Subcutaneous abdominal adipose tissue (tissue), 5 donors: ENCODE measurements around the gene IL7R.

Experiments used
- H3K27ac ChIP-seq: one replicate; pipeline ENCODE4 v1.7.0; 2013; ENCODE audit warnings: low read depth, mild to moderate bottlenecking, inconsistent platforms, low read length, moderate library complexity
- H3K27me3 ChIP-seq, 5 donors: one replicate each; pipeline ENCODE4 v1.7.0; 2013; ENCODE audit warnings: low read length in 5 of 5, inconsistent platforms in 1 of 5; ENCODE audit not compliant: control insufficient read depth in 5 of 5, insufficient read depth in 4 of 5
- H3K36me3 ChIP-seq, 5 donors: one replicate each; pipeline ENCODE4 v1.7.0; 2013; ENCODE audit warnings: low read length in 5 of 5; ENCODE audit not compliant: control insufficient read depth in 5 of 5, insufficient read depth in 5 of 5
- H3K4me1 ChIP-seq, 5 donors: one replicate each; pipeline ENCODE4 v1.7.0; 2013; ENCODE audit warnings: low read length in 5 of 5, mild to moderate bottlenecking in 3 of 5, moderate library complexity in 1 of 5; ENCODE audit not compliant: control insufficient read depth in 5 of 5, insufficient read depth in 5 of 5
- H3K4me3 ChIP-seq, 5 donors: one replicate each; pipeline ENCODE4 v1.7.0; 2013; ENCODE audit warnings: low read length in 5 of 5, low read depth in 1 of 5
- H3K9ac ChIP-seq, 5 donors: one replicate each; pipeline ENCODE4 v1.7.0; 2013; ENCODE audit warnings: low read length in 5 of 5, mild to moderate bottlenecking in 4 of 5, moderate library complexity in 3 of 5
- H3K9me3 ChIP-seq, 5 donors: one replicate each; pipeline ENCODE4 v1.7.0; 2013; ENCODE audit warnings: low read length in 5 of 5; ENCODE audit not compliant: control insufficient read depth in 5 of 5
- donor health status: healthy.
- donor health status: healthy.
- donor health status: healthy.
- donor health status: healthy.
- donor health status: healthy.

IL7R gene

DNA sequence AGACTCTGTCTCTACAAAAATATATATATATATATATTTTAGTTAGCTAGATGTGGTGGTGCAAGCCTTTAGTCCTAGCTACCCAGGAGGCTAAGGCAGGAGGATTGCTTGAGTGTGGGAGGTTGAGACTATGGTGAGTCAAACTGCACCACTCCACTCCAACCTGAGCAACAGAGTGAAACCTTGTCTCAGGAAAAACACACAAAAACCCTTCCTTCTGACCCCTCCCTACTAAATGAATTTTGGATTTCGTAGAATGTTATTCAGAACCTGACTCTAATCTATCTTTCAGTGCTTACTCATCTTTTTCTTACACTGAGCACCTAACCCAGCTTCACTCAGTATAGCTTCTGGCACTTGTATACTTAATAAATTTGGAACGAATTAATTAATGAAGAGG, 35.2 kb upstream of the IL7R start:
- Histone ChIP-seq H3K27me3 (no peaks in the 10 kb centered on the region), H3K9me3 (no peaks in the 10 kb centered on the region), H3K27ac (no peak overlapping the region), H3K9ac (no peak overlapping the region), H3K4me1 (no peaks in the 10 kb centered on the region), H3K36me3 (no peaks in the 10 kb centered on the region), H3K4me3 (no peak overlapping the region)

DNA sequence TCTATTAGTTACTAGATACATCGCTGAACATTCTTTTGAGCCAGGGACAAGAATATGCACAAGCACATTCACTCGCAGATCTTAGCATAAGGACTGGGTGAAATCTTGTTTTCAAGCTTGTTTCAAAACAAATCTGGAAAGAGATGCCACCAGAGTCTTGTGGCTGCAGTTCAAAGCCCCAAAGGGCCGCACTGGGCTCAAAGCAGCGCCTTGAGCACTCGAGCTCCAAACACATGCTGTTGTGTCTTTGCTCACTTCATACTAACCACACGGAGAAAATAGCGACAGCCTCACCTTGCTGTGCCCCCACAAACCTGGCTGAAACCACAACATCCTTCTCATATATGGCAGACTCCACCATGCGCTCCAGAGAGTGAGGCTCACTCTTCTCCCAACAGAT, 34.2 kb upstream of the IL7R start:
- Histone ChIP-seq H3K27me3 (no peaks in the 10 kb centered on the region), H3K9me3 (no peaks in the 10 kb centered on the region), H3K27ac (no peak overlapping the region), H3K36me3 (no peaks in the 10 kb centered on the region), H3K4me3 (no peak overlapping the region), H3K4me1 (no peaks in the 10 kb centered on the region), H3K9ac (no peak overlapping the region)

DNA sequence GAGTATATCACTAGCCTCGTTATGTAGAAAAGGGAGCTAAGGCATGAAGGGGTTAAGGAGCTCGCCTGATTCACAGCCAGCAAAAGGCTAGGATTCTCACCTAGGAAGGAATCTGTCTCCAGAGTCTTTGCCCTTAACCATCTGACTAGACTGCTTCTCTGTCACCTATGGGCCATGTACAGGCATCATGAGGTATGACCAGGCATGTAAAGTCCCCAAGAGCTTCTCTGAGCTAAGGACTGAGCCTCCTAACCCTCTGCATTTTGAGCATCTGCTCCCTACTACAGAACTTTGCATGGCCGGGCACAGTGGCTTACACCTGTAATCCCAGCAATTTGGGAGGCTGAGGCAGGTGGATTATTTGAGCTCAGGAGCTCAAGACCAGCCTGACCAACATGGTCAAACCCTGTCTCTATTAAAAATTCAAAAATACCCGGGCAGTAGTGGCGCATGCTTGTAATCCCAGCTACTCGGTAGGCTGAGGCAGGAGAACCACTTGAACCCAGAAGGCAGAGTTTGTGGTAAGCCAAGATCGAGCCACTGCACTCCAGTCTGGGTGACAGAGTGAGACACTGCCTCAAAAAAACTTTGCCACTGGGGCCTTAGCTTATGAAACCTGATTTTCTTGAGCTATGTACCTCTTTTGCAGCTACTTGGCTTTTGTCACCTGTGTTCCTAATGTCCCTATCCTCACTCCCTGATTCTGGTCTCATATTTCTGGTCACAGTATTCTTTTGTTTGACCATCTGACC, 33.2 kb upstream of the IL7R start:
- Histone ChIP-seq H3K4me3 (no peak overlapping the region), H3K27ac (no peak overlapping the region), H3K36me3 (no peaks in the 10 kb centered on the region), H3K9ac (no peak overlapping the region), H3K9me3 (no peaks in the 10 kb centered on the region), H3K27me3 (no peaks in the 10 kb centered on the region), H3K4me1 (no peaks in the 10 kb centered on the region)

DNA sequence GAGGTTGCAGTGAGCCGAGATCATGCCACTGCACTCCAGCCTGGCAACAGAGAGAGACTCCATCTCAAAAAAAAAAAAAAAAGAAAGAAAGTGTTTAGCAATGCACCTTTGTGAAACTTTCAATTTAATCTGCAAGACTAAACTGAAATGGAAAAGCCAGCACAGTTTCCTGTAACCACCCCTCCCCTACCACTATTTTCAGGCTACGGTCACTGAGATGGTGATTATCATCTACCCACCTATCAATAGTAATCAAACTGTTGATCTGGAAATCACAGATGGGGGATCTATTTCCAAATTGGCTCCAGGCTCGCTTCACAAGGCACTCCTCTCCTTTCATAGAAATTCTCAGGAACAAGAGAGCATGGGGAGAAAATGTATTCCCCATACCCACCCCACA, 30.6 kb upstream of the IL7R start:
- Histone ChIP-seq H3K9ac (no peak overlapping the region), H3K9me3 (no peaks in the 10 kb centered on the region)

DNA sequence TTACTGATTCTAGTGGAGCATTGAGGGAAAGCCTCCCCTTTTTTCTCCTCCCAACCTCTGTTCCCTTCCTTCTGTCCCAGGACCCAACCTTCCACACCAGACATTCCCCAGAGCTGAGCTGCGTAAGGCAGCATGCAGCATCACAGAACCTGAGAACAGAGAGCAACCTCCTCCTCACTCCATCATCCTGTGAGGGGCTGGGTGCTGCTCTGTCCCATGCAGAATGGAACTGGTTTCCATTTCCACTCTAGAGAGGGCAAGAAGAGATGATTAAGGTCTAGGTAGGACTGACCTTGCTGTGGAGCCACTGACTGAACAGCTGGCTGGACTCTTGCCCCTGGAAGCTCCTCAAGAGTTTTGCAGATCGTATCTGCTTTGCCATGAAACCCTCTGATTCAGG, 30.1 kb upstream of the IL7R start:
- Histone ChIP-seq H3K9ac (no peak overlapping the region), H3K4me3 (no peak overlapping the region), H3K9me3 (no peaks in the 10 kb centered on the region), H3K27ac (no peak overlapping the region), H3K27me3 (no peaks in the 10 kb centered on the region), H3K4me1 (no peaks in the 10 kb centered on the region), H3K36me3 (no peaks in the 10 kb centered on the region)

More for the DNA sequence above, 30.6 kb upstream of the IL7R start:
- no peak overlapping the region for H3K27ac ChIP-seq
- H3K27me3 ChIP-seq = no peaks in the 10 kb centered on the region
- H3K4me3 ChIP-seq = no peak overlapping the region
- H3K4me1 ChIP-seq = no peaks in the 10 kb centered on the region
- H3K36me3 ChIP-seq = no peaks in the 10 kb centered on the region

DNA sequence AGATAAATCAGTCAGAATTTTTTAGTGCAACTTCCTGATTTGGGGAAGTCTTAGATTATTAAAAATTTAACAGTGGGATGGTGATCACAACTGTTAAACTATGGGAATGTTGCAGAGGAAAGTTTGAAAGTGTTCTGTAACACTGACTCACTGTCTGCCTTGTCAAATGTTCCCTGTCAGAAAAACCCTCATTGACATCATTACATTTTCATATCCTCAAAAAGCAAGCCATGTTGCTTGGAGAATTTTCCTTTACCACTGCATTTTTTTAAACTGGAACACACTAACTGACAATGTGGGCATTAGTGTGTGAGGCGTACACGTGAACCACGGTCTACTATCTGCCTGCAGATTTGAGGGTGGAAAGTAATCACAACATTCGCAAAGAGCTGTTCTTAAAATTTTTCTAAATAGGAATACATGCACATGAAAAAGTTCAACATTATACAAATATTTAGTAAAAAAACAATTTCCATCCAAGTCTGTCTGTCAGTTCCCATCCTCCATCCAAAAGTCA, 28.6 kb upstream of the IL7R start:
- no peaks in the 10 kb centered on the region for H3K27me3 ChIP-seq
- no peak overlapping the region for H3K27ac ChIP-seq
- H3K4me1 ChIP-seq = no peaks in the 10 kb centered on the region
- no peak overlapping the region for H3K4me3 ChIP-seq
- no peaks in the 10 kb centered on the region for H3K36me3 ChIP-seq
- no peak overlapping the region for H3K9ac ChIP-seq
- no peaks in the 10 kb centered on the region for H3K9me3 ChIP-seq

DNA sequence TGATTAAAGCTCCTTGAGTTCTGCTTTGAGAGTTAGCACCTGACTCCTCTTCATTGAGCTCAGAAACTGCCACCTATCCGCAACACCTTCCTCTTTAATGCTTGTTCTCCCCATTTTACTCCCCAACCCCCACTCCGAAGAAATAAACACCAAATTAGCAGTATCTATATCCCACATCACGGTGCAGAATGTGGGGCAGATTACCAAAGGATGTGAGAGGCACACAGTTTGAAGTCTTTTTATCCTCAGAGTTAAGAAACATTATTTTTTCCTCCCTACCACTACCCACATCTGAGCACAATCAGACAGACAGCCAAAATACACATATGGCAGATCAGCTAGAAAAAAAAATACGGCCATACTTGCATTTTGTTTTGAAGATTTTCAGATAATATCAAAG, 26.1 kb upstream of the IL7R start:
- Histone ChIP-seq H3K9me3 (no peaks in the 10 kb centered on the region), H3K9ac (no peak overlapping the region), H3K36me3 (no peaks in the 10 kb centered on the region), H3K27ac (no peak overlapping the region), H3K4me1 (no peaks in the 10 kb centered on the region), H3K4me3 (no peak overlapping the region), H3K27me3 (no peaks in the 10 kb centered on the region)

DNA sequence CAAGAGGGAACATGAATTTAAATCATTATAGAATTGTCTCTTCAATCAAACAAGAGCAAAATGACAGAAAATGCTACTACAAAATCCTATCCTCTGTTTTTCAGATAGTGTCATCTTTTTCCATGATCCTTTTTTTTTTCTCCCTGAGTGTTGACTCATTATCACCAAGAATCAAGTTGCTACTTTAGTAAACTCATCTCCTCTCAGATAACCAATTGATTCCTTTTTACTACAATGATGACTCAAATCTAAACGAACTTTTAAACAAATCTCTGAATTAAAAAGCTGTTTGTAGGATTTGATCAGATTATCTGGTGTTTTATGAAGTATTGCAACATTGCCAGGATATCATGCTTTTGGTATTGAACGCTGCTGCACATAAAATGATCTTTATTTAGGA, 23.9 kb upstream of the IL7R start:
- Histone ChIP-seq H3K4me3 (no peak overlapping the region), H3K9ac (no peak overlapping the region), H3K4me1 (no peaks in the 10 kb centered on the region), H3K27me3 (no peaks in the 10 kb centered on the region), H3K9me3 (no peaks in the 10 kb centered on the region), H3K36me3 (no peaks in the 10 kb centered on the region), H3K27ac (no peak overlapping the region)

DNA sequence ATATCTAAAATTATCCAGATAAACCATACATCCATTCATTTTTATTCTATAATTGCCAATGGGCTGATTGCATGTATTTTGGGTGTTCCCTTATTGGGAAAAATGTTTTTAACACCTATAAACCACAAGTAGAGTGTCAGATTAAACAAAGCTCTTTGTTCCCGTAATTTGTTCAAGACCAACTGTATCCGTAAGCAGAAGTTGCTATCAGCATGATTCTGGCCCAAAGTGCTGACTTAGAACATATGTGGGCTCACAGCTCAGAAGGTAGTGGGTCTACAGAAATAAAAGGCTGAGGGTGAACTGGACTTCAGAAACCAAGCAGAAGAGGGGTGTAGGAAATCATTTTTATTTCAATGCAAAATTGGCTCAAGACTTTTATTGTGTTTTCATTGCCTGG, 23.5 kb upstream of the IL7R start:
- H3K9ac ChIP-seq = no peak overlapping the region

DNA sequence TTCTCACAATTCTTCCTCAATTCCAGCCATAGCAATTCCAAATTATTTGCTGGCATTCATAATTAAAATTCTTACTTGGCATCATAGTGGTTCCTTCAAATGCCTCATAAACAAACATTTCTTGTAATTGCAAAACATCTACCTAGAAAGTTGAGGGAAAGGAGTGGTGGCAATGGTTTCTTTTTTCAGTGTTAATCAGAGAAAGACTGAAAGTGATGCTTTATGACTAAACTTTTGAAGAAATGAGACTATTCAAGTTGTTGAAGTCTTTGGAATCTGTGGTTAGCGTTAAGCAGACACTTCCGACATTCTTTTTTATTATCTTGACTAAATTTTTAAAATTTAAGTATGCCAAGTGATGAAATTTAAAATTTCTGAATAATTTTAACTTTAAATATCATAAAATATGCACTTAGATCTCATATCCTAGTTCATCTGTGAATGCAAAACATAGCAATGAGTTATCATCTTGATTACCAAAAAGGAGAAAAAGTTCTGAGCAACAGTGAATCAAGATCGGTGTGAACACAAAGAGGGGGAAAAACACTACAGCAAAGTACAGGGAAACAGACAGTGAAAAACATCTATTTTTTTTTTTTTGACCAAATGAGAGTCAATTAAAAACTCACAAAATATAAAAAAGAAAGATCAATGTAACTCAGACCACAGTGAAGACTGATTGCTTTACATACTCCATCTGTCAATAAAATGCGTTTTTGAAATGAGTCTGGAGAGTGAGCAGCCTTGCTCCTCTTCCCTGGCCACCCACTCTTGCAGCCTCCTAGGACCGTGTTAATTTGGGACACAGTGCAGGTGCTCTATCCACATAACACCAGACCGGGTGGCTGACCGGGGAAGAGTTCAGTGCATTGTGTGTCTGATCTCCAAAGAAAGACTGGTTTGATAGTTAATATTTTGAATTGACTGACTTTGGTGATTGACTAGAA, 20.6 kb upstream of the IL7R start:
- no peak overlapping the region for H3K27ac ChIP-seq
- H3K27me3 ChIP-seq = no peaks in the 10 kb centered on the region
- H3K36me3 ChIP-seq = no peaks in the 10 kb centered on the region
- H3K9ac ChIP-seq = no peak overlapping the region
- H3K4me3 ChIP-seq = no peak overlapping the region
- no peaks in the 10 kb centered on the region for H3K4me1 ChIP-seq
- no peaks in the 10 kb centered on the region for H3K9me3 ChIP-seq

More for the DNA sequence above, 23.5 kb upstream of the IL7R start:
- Histone ChIP-seq H3K27me3 (no peaks in the 10 kb centered on the region), H3K4me3 (no peak overlapping the region), H3K27ac (no peak overlapping the region), H3K36me3 (no peaks in the 10 kb centered on the region), H3K4me1 (no peaks in the 10 kb centered on the region), H3K9me3 (no peaks in the 10 kb centered on the region)
